SU-DHL-6 (cell line): ENCODE results near the gene SHROOM2.

Experiments
- CTCF ChIP-seq: fragments of 200-600 bp; sonication (generic); IDR thresholded peaks from one replicate; pipeline ENCODE4 v1.5.1; 2017; ENCODE audit warnings: antibody characterized with exemption, mild to moderate bottlenecking, low read length, moderate library complexity; ENCODE audit not compliant: insufficient read depth, poor library complexity, severe bottlenecking
- EZH2phosphoT487 ChIP-seq: fragments of 200-600 bp; sonication (generic), shearing (Covaris generic); conservative IDR thresholded peaks from 2 replicates; pipeline ENCODE4 v1.6.1; 2018; ENCODE audit warnings: mild to moderate bottlenecking, antibody characterized with exemption, low read length, moderate library complexity, mixed read lengths

GRCh38 chrX:9802737-9803136, 16.5 kb downstream of the SHROOM2 start:
- TF ChIP-seq CTCF = no peak
- no peak for TF ChIP-seq EZH2phosphoT487
